HG03460 (cell line): ENCODE data around the gene CWC22.
"Not testable (repeated sequence)": the region's sequence is repeated elsewhere in the genome, so short reads cannot be mapped to it uniquely, and the experiment has no call there.

Source experiments
- ATAC-seq: cut with Tn5 transposase; IDR thresholded peaks from one replicate; pipeline ENCODE4 v1.9.1; 2021; ENCODE audit not compliant: unreplicated experiment

CWC22 gene

GRCh38 chr2:180006781-180007579 lies at the start of gene CWC22:
Gene CWC22 (minus strand): TSS chr2:180007297. CDS start chr2:179993341, 13,956 bp downstream.
- peak; percentile 98 for ATAC-seq

DNA sequence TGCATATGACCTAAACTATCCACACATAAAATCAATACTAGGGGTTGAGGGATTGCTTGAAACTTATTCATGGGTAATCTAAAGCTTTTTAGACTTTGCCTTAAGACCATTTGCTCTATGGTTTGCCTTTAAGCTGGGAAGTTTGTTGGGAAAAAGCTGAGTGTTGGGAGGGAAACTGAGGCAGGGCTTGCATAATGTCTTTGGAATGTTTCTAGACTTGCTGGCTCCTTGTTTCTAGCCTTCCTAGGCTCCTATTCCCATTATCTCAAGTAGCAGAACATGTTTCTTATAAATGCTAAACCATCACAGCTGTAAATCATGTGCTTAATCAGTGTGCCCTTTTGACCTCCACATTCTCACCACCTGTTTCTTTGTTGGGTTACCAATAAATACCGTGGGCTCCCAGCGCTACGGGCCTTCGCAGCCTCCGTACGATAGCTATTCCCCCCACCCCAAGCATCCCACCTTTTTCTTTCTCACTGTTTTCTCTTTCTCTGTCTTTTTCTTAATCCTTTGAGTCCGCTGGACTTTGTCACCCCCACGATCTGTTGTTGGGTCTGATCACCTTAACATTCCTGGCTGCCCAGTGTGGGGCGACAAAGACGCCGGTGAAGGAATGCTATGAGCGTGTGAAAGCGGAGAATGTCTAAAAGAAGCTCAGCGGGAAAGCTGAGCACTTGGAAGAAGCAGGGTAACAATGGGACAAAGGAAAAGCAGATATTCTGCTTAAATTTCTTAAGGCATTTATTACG lies 49.4 kb upstream of the CWC22 start:
- no peak for ATAC-seq

DNA sequence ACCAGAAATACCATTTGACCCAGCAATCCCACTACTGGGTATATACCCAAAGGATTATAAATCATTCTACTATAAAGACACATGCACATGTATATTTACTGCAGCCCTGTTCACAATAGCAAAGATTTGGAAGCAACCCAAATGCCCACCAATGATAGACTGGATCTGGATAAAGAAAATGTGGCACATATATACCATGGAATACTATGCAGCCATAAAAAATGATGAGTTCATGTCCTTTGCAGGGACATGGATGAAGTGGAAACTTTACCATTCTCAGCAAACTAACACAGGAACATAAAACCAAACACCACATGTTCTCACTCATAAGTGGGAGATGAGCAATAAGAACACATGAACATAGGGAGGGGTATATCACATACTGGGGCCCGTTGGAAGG lies 47.5 kb upstream of the CWC22 start:
- not testable (repeated sequence) for ATAC-seq

GRCh38 chr2:180050246-180050645 lies 43.1 kb upstream of the CWC22 start:
- no peak for ATAC-seq

GRCh38 chr2:180048251-180048650 lies 41.2 kb upstream of the CWC22 start:
- no peak for ATAC-seq

DNA sequence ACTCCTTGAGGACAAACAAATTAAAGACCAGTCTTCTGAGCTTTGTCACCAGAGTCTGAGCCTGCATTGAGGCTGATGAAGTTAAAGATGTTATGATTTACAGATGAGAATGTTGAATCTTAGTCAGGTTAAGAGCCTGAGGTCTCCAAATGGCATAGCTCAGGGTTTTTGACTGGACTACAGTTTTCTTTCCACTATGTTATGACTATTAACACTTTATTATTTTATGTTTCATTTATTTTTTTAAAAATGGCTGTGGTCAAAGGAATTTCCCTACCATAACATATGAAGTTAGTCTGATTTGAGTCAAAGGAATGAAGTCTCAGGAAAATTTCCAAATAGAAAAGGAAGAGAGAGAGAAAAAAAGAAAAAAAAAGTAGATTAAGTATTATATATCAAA lies 39.7 kb upstream of the CWC22 start:
- no peak for ATAC-seq

DNA sequence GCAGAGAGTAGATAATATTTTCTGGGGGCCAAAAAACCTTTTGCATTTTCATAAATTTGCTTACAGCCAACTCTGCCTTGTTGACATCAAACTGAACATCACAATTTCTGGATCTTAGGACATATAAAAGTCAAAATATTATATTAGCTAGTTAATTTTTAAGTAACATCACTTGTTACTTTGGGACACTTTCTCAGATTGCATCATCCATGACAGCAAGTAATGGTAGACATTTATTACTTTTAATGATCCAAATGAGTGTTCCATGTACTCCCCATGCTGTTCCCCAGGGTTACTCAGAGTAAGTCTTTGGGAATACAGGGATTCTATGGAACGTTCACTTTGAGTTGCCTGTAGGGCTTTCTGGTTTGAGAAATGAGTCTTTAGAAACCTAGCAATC lies 39.1 kb upstream of the CWC22 start:
- ATAC-seq, result no peak

GRCh38 chr2:180040146-180040925 lies 33.2 kb upstream of the CWC22 start:
- no peak for ATAC-seq

DNA sequence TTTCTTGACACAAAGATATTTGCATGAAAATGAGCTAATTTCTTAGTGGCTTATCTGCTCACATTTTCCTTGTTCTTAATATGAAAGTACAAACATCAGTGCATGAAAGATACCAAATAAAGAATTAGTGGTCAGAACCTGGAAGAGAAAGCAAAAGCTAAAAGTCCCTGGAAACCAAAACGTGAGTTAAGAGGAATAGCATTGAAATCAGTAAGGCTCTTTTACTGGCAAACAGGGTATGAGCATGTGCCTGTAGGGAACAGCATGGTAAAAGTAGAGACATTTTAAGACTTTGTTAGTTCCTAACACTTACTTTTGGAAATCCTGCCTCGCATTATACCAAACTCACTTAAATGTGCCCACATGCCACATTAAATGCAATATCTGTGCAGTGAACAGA lies 31.9 kb upstream of the CWC22 start:
- no peak for ATAC-seq

GRCh38 chr2:180033993-180034894 lies 27.1 kb upstream of the CWC22 start:
- ATAC-seq, result no peak

- ATAC-seq, result no peak
These were observed 22.5 kb upstream of the CWC22 start for GRCh38 chr2:180029575-180029974.

- no peak for ATAC-seq
These were observed 14.8 kb upstream of the CWC22 start for GRCh38 chr2:180021850-180022249.

DNA sequence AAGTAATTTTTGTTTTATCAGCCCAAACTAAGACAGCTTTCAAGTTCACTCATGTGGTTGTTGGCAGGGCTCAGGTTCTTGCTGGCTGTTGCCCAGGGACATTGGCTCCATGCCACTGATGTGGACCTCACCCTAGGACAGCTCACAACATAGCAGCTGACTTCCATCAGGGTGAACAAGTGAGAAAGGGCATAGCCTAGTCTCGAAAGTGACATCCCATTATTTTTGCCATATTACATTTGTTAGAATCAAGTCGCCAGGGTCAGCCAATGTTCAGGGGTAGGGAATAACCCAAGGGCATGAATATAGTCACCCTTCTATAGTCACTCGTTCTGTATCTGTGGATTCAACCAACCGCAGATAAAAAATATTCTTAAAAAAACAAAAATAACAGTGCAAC lies 10.7 kb upstream of the CWC22 start:
- no peak for ATAC-seq

GRCh38 chr2:180016937-180017336 lies 9.8 kb upstream of the CWC22 start:
- no peak for ATAC-seq

- no peak for ATAC-seq
These were observed 9.0 kb upstream of the CWC22 start for GRCh38 chr2:180015951-180016709.

GRCh38 chr2:180012523-180012922 lies 5.4 kb upstream of the CWC22 start:
- ATAC-seq, result no peak

DNA sequence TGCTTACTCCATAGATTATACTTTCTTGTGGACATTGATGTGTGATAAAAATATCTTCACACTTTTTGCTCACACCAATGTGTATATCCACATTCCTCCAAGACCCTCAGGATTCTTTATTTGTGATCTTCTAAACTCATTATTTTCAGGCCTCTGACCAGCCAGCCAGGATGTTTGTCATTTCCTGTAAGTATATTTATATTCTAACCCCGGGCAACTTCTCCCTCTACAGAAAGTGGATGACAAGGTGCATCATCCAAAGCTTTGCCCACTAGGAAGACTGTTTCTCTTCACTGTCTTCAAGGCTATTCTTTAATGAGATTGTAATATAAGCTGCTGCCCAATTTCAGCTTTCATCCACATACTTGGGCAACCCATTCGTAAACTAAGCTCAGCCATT lies 3.6 kb upstream of the CWC22 start:
- no peak for ATAC-seq

- ATAC-seq, result no peak
These were observed 866 bp downstream of the CWC22 start for GRCh38 chr2:180006231-180006630.

- not testable (repeated sequence) for ATAC-seq
These were observed 1.6 kb downstream of the CWC22 start for GRCh38 chr2:180005465-180005864.

DNA sequence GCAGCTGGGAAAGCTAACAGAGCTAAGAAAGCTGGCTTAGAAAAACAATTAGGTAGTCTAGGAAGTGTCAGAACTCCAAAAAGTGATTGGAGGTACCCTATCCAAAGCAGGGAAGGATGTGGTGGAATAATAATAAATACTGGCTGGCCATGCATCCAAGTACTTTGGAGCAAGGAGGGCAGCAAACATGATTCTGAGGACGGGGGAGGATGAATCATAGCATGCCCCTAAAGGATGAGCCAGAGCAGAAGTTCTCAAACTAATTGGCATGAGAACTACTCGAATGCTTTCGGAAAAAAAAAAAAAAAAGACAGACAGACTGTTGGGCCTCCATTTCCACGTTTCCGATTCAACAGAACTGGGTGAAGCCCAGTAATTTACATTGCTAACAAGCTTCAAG lies 2.4 kb downstream of the CWC22 start:
- ATAC-seq, result no peak
